HFFc6 (cell line): ENCODE measurements around the gene HLF. TPM values are rescaled to one million over a fixed set of nuclear protein-coding genes. Genes with fewer than 3 reads are reported as not detected.
"Not testable (repeated sequence)": the region's sequence is repeated elsewhere in the genome, so short reads cannot be mapped to it uniquely, and the experiment has no call there.

Source experiments
- DNase-seq: peaks from one replicate; pipeline ENCODE4 v3.0.0-alpha.2; 2018
- H3K27ac Mint-ChIP-seq: 2 replicates; pipeline ENCODE4 v1.8.0; 2020; ENCODE audit warnings: mild to moderate bottlenecking, mixed read lengths
- H3K27me3 Mint-ChIP-seq: 2 replicates; pipeline ENCODE4 v1.8.0; 2021; ENCODE audit warnings: mild to moderate bottlenecking, moderate library complexity, mixed read lengths; ENCODE audit not compliant: insufficient read depth
- H3K36me3 Mint-ChIP-seq: 2 replicates; pipeline ENCODE4 v1.8.0; 2021; ENCODE audit warnings: low read depth, mixed read lengths
- H3K4me1 Mint-ChIP-seq: 2 replicates; pipeline ENCODE4 v1.8.0; 2020; ENCODE audit warnings: low read depth, mixed read lengths
- H3K4me3 Mint-ChIP-seq: 2 replicates; pipeline ENCODE4 v1.8.0; 2020; ENCODE audit warnings: mild to moderate bottlenecking, moderate library complexity, mixed read lengths
- H3K9me3 Mint-ChIP-seq: 2 replicates; pipeline ENCODE4 v1.8.0; 2020; ENCODE audit warnings: mild to moderate bottlenecking, mixed read lengths
- CTCF ChIP-seq: fragments of 200-600 bp; sonication (generic); IDR thresholded peaks from 2 replicates; pipeline ENCODE4 v1.5.0; 2021; ENCODE audit warnings: antibody characterized with exemption, mild to moderate bottlenecking
- total RNA-seq, 6 experiments: library from RNA; stranded (reverse); fragmentation: NEBNext Ultra II Directional; extraction: Animal tissue kit (Norgen Biotek cat#: 25700); gene quantifications; 2 replicates in 1 of 6; 3 replicates in 5 of 6; pipeline ENCODE4 v1.2.3, GENCODE V29; 2021

Gene HLF
- total RNA-seq, 6 experiments from 2014 or later, result not detected

DNA sequence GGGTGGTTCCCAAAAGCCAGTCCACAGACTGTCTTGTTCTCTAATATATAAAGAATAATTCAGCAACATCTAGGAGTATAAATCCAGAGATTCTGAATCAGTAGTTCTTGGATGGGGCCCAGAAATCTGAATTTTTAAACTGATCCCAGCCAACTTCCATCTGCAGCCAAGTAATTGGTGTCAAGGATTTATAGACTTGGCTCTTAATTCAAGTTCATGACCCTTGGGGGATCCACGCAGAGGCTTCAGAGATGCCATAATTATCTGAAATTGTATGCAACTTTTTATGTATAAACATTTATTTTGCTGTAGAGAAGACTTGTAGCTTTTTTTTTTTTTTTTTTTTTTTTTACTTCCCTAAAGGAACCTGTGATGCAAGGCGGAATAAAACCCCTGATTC, 60.6 kb downstream of the HLF start:
- H3K36me3 Mint-ChIP-seq, result no peaks in the 10 kb centered on the region
- no peaks in the 10 kb centered on the region for H3K9me3 Mint-ChIP-seq
- H3K27me3 Mint-ChIP-seq, result no peaks in the 10 kb centered on the region
- H3K27ac Mint-ChIP-seq, result no peak overlapping the region
- H3K4me1 Mint-ChIP-seq, result peaks cover 40% of the 10 kb centered on the region
- no peak for TF ChIP-seq CTCF
- no peak for DNase-seq
- H3K4me3 Mint-ChIP-seq, result no peak overlapping the region

DNA sequence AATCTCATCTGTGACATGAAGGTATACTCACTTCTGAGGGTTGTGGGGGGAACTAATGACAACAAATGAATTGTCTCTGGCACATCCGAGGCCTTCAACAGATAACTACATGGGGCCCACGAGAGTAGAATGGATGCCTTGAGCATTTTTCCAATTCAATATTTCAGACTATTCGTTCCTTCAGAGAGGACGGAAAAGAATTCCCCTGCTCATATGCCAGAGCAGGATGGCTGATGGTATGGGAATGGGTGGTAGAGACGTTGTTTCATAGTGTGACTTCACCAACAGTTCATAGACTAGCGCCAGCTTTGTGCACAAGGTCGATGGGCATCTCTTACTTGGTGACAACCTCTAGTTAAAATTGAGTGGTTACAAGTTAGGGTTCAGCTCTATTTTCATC, 61.3 kb downstream of the HLF start:
- Mint-ChIP-seq H3K36me3 (no peaks in the 10 kb centered on the region), H3K9me3 (no peaks in the 10 kb centered on the region), H3K4me3 (no peak overlapping the region), H3K27me3 (no peaks in the 10 kb centered on the region), H3K4me1 (peaks cover 37% of the 10 kb centered on the region), H3K27ac (no peak overlapping the region)
- no peak for TF ChIP-seq CTCF
- no peak for DNase-seq

DNA sequence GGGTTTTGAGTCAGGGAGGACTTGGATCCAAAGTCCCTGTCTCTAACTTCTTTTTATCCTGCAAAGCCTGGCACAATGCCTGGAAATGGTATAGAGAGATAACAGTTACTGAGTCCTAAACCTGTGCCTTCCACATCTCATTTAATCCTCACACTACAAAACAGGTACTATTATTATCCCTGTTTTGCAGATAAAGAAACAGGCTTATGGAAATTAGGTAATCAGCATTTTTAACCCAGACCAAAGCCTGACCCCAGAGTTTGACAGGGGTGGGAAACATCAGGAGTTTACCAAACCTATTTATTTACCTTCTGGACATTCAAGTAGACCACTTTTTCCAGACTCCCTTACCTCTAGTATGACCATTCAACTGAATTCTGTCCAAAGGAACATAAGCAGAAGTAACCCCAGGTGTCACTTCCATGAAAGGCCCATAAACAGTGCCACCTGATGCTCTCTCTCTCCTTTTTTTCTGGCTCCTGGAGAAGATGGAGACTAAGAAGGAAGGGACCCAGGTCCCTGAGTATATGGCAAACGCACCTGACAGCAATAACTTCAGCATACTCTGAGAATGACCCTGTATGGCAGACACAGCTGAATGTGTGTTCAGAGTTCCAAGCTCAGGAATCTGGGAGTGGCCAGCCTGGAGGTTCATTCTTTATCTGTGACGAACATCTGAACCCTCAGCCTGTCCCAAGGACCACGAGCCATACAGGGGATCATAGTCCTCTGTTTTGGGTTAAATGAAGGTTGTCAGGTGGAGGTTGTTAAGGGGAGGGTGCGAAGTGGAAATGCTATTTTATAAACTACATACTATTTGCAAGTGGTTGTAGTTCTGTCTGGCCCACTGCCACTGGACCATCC, 62.7 kb downstream of the HLF start:
- H3K9me3 Mint-ChIP-seq, result no peaks in the 10 kb centered on the region
- no peak for DNase-seq
- H3K4me3 Mint-ChIP-seq, result no peak overlapping the region
- peaks cover 23% of the 10 kb centered on the region for H3K4me1 Mint-ChIP-seq
- no peak overlapping the region for H3K27ac Mint-ChIP-seq
- H3K27me3 Mint-ChIP-seq, result peaks cover 3% of the 10 kb centered on the region
- no peaks in the 10 kb centered on the region for H3K36me3 Mint-ChIP-seq
- TF ChIP-seq CTCF, result no peak

DNA sequence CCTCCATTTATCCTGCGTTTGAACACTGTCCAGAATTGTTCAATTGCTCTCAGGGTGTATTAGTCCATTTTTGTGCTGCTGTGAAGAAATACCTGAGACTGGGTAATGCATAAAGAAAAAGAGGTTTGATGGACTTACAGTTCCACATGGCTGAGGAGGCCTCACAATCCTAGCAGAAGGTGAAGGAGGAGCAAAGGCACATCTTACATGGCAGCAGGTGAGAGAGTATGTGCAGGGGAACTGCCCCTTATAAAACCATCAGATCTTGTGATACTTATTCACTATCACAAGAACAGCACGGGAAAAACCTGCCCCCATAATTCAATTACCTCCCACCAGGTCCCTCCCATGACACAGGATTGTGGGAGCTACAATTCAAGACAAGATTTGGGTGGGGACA, 63.8 kb downstream of the HLF start:
- not testable (repeated sequence) for H3K27me3 Mint-ChIP-seq, H3K27ac Mint-ChIP-seq, H3K9me3 Mint-ChIP-seq

DNA sequence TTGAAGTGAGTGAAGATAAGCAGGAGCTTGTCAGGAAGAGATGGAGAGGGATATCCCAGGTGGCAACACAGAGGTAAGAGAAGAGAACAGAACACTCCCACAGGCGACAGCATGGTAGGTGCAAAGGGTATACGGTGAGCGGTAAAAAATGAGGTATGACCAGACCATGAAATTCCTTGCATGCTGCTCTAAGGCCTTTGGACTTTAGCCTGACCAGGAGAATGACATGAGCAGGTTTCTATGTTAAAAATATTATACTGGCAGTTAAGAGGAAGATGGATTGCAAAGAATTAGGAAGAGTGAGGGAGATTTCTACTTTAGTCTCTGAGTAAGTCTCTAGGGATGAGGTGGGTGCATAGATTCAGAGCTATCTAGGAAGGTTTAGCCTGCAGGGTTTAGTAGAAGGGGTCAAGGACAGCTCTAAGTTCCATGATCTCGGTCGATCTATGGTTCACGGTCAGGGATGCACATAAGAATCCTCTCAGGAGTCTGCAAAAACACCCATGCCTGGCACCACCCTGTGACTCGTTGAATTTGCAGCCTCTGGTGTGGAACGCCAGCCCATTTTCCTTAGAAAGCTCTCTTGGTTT, 65.7 kb downstream of the HLF start:
- H3K9me3 Mint-ChIP-seq, result no peaks in the 10 kb centered on the region
- H3K4me3 Mint-ChIP-seq, result no peak overlapping the region
- no peak overlapping the region for H3K27ac Mint-ChIP-seq
- no peak for TF ChIP-seq CTCF
- DNase-seq, result no peak
- peaks cover 6% of the 10 kb centered on the region for H3K27me3 Mint-ChIP-seq
- no peaks in the 10 kb centered on the region for H3K36me3 Mint-ChIP-seq
- H3K4me1 Mint-ChIP-seq, result peaks cover 31% of the 10 kb centered on the region

More for the DNA sequence above, 63.8 kb downstream of the HLF start:
- H3K36me3 Mint-ChIP-seq, DNase-seq, H3K4me3 Mint-ChIP-seq: not testable (repeated sequence)
- H3K4me1 Mint-ChIP-seq, result peaks cover 16% of the 10 kb centered on the region
